GM18508 (cell line): ENCODE data around the gene PUS7L.

Experiments used
- ATAC-seq: cut with Tn5 transposase; IDR thresholded peaks from one replicate; pipeline ENCODE4 v1.9.1; 2021; ENCODE audit warnings: moderate number of reproducible peaks; ENCODE audit not compliant: insufficient read depth, unreplicated experiment

Gene PUS7L, protein sequence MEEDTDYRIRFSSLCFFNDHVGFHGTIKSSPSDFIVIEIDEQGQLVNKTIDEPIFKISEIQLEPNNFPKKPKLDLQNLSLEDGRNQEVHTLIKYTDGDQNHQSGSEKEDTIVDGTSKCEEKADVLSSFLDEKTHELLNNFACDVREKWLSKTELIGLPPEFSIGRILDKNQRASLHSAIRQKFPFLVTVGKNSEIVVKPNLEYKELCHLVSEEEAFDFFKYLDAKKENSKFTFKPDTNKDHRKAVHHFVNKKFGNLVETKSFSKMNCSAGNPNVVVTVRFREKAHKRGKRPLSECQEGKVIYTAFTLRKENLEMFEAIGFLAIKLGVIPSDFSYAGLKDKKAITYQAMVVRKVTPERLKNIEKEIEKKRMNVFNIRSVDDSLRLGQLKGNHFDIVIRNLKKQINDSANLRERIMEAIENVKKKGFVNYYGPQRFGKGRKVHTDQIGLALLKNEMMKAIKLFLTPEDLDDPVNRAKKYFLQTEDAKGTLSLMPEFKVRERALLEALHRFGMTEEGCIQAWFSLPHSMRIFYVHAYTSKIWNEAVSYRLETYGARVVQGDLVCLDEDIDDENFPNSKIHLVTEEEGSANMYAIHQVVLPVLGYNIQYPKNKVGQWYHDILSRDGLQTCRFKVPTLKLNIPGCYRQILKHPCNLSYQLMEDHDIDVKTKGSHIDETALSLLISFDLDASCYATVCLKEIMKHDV

DNA sequence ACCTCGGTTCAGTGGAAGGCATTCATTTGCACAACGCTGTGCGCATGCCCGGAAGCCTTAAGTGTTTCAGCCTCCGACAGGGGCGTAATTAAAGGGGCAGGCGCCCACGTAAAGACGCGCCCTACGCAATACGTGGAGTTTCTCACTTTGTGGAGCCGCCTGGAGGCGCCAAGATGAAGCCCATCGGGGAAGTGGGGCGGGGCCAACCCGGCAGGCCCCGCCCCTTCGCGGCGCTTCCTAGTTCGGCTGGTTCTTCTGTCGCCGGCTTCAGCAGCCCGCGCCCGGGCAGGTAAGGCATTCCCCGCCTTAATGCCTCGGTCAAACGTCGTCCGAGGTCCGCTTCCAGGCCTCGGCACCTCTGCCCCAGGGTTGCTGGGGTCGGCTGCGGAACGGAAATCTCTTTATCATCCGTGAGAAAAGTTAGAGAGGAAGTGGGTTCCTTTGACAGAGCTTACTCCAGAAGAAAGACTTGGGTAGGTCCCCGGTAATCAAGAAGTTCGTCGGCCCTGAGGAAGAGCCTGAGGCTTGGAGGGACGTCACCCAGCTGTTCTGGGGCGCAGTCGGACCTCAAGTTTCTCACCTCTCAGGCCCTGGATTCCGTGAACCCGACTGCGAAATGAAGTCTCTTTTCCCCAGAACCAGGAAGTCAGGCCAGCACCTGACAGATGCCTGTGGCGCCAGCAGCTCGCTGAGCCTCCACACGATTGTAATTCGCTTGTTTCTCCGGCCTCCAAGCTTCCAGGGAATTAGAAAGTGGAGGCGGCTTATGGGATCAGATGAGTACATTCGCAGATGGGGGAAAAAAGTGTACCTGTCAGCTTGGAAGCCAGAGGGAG lies at the start of gene PUS7L, which contains the start of gene IRAK4:
Gene PUS7L (minus strand): TSS at position 63 of the 836 bp plus-strand sequence. CDS start 3,545 bp downstream, outside the sequence.
Gene IRAK4 (plus strand): TSS at position 224 of the 836 bp plus-strand sequence. CDS start 9,161 bp downstream, outside the sequence.
- peak; percentile 94 for ATAC-seq

DNA sequence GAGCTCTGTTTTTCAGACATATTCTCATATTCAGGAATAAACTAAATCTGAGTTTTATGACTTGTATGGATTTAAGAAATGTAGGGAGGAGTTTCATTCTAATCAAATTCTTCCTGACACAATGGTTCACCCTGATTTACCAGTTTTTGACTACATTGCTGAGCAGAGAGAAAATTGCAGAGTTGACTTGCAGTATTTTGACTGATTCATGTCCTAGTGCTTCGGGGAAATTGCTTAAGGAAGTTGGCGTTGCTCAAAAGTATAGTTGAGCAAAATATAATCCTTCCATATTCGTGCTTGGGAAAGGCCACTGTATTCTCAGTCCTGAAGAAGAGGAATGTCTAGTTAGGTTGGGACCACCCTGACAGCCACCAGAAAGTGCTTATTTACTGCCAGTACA lies 48.8 kb upstream of the PUS7L start:
- no peak for ATAC-seq

DNA sequence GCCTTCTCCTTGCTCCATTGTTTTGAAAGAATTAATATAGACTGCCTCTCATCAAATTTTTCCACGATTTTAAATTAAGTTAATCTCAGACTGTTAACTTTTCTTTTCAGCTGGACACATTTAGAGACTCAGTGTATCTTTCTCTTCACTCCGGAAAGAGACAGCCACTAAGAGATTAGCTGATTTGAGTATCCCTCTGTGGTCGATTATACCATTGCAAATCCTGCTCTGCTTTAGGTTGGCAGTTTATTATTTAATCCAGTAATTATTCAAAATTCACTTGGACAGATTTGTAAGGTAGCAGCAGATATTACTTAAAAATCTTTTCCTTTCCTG lies 48.1 kb upstream of the PUS7L start:
- ATAC-seq, result no peak

DNA sequence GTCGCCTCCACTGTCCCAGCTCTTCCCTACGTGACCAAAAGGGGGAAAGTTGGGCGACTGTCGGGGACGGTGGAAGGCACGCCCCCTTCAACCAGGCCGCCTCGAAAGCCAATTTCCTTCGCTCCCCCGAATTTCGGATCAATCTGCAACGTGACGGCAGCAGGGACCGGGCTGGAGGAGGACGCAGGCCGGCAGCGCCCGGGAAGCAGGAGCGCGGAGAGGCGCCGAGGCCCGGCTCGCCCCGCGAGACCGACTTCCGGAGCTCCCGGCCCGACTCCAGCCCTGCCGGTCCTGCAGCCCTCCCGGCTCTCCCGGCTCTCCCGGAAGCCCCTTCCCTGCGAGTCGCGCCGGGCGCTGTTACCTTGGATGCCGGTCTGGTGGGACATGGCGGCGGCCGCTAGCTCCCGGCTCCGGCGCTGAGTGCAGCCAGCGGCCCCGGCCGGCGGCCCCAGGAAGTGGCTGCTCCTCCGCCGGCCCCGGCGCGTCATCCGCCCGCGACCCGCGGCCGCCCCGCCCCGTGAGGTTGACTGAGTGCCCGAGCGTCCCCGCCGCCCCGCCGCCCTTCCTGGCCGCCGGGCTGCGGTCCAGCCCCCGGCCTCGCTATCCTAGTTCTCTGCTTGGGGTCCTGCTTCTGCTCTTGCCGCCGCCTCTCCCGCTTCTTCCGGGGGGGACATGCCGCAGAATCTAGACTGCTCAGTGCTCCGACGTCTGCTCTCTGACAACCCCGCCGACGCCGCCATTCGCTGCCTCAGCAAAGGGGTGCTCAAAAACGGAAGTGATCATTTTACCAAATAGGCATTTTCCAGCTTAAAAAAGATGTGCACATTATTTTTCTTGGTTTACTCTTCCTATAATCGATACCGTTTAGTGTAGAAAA lies 47.5 kb upstream of the PUS7L start, which contains the start of gene TWF1:
Gene TWF1 (minus strand): TSS at position 458 of the 877 bp plus-strand sequence. CDS start 72 bp downstream, at position 386.
- peak; percentile 59 for ATAC-seq

DNA sequence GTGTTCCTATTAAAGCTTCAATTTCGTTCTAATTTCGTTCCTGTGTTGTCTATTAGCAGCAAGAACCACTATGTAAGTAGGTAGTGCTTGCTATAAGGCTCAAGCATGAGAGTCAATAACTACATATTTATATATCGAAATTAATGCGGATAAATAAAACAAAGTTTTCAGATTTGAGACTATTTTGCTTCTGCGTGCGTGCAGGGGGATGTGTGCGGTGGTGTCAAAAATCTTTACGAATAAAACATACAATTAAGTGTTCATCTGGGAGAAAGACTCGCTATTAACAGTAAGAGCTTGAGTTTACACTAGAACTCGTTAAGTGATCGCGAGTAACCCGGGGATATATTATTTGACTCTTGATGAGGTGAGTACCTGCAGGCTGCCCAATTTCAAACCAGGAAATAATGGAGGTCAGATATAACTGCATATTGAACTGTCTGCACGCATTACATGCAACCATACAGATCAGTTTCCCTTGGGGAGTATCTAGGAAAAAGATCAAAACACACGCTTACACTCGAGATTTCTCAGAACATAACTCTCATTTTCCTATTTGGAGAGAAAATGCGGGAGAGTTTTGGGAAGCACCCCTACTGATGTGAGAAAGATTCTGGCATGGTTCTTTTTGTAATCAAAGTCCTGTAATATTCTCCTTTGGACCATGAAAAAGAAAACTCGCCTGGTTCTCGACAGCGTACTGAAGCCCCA lies 46.7 kb upstream of the PUS7L start:
- ATAC-seq, result no peak

DNA sequence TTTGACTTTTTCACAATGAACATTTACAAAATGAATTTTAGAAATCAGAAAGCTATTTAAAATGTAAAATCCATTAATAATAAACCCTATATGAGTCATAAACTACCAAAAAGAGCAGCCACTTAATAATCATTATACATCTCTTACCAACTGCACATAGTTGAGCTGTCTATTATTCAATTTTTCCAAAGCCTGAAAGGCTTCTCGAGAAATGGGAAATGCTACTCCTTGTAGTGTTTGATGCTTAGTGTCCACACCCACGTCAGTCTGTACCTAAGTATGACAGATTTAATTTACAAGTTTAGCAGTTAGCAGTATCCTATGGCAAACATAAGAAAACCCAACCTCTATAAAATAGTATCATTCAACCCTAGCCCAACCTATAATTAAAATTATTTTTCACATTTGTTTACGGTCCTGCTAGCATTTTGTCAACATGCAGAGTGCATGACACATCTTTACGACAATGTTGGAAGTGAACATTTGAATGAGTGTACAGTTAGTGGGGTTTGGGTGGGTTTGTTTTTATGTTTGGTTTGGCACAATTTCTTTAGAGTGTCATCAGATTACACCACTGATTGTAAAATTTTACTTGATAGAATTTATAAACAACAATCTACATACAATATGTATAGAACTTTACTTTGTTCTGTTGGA lies 39.1 kb upstream of the PUS7L start:
- no peak for ATAC-seq

DNA sequence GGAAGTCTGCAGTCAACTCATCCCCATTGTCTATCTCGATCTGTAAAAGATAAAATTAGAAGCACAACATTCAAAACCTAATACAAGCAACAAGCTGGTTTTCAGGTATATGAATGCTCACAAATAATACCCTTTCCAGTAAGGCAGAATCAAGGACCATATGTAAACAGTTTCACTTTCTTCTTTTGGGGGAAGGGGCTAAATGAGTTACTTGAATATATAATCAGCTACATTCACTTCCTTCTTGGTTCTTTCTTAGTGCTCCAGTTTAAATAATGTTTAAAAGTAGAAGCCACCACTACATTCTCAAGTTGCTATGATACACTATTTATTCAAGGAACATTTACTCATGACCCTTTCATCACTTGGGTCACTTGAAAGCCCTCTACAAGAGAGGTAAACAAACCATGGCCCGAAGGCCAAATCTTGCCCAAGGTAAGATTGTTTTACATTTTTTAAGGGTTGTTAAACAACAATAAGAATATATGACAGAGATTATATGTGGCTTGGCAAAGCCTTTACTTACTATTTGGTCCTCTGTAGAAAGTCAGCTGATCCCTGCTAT lies 37.2 kb upstream of the PUS7L start:
- ATAC-seq, result no peak

DNA sequence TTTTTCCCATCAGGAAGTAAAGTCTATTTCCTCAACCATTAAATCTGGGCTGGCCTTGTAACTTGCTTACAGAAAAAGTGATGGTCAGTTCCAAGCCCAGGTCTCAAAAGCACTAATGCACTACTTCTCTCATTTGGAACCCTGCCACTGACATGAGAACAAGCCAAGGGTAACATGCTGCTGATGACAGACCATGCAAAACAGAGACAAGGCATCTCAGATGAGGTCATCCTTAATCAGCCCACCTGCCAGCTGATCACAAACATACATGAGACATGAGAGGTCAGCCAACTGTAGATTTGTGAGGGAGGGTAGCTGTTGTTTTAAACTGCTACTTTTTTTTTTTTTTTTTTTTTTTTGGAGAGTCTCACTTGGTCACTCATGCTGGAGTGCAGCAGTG lies 31.4 kb upstream of the PUS7L start:
- ATAC-seq, result no peak

DNA sequence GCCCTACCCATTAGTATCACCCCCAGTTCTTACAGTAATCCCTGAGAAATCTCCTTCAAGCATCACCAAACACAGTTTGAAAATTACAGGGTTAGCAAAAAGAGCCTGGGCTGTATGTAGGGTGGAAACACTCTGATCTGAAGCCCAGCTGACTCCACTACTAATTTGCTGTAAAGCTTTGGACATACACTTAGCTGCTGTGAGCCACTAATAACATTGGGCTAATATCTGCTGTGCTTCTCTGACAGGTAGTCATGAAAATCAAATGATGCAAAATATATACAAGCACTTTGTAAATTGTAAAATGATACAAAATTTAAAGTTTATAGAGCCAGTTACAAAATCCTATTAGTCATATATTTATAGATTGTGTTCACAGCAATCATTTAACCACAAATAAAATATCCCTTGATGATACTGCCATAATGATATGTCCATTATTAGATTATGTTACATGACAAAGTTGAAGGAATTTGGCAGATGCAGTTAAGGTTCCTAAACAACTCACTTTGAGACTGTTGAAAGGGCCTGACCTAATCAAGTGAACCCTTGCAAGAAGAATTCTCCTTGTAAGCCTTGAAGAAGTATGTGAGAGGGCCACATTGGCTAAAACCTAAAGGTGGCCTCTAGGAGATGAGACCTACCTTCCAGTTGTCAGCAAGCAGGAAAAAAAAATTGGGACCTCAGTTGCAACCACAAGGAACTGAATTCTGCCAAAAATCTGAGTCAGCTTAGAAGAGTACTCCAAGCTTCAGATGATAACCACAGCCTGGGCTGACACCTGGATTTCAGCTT lies 28.5 kb upstream of the PUS7L start:
- no peak for ATAC-seq

DNA sequence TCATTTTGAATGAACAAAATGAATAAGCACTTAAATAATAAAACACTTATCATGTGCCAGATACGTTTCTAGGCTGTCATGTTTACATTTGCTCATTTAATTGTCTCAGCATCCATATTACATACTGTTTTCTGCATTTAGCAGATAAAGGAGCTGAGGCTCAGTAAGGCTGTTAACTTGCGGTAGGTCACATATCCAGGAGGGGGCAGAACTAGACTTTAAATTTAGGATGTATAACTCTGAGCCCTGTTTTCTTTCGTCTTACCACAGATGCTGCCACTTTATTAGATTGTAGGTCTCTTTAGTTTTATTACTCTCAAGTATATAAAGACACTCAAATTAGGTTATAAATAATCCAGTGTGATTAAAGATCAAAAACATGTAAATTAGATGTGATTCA lies 17.9 kb upstream of the PUS7L start:
- no peak for ATAC-seq

DNA sequence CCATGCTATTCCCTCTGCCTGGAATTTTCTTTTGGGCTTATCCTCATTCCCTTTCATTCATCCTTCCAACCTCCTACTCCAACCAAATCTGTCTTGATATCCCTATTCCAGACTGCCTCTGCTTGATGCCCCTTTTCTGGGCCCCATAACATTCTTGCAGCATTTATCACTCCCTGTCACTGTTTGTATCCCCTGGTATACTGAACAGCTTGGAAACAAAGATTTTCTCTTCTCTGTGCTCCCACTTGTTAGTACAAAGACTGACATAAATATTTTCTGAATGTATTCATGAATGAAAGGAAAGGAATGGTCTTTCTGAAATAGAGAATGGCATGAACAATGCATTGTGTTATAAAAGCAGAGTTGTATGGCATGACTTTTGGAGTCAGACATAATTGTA lies 7.7 kb upstream of the PUS7L start:
- no peak for ATAC-seq

DNA sequence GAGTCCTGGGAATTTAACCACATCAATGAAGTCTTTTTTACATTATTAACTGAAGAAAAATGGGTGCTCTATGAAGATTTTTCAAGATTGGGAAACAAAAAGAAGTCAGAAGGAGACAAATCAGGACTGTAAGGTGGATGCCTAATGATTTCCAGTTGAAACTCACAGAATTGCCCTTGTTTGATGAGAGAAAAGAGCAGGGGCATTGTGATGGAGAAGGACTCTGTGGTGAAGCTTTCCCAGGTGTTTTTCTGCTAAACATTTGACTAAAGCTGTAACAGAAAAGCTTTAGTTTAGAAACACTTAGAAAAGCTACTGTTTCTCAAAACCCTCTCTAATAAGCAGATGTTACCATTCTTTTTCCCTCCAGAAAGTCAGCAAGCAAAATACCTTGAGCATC lies 5.9 kb upstream of the PUS7L start:
- no peak for ATAC-seq

DNA sequence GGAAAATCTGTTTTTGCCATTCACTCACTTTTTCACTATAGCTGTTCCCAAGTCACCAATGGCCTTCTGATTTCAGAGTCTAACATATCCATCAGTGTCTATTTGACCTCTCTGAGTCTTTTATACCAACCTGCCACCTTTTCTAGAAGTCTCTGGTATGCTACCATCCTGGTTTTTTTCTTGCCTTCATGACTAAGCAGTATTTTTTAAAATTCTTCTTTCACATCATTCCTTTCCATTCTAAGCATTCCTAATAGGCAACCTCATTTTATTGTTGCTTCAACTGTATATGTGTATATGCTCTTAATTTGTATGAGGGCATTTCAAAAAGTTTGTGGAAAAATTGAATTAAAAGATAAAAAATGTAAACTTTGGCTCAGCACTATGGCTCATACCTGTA lies 5.2 kb upstream of the PUS7L start:
- no peak for ATAC-seq

DNA sequence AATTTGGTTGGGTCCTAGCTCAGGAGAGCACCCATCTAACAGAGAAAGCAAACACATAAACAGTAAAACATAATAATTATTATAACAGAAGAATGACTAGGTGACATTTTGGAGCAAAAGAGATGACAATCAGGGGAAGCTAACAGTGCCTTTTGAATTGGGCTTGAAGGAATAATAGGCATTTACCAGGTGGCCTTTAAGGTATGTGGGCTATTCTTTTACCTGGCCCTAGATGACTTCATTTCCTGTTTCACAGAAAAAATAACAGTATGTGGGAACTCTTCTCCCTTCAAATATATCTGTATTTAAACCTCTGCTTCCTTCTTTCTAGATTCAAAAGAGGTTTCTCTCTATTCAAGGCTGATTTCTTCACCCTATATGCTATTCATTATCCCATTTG lies 4.0 kb upstream of the PUS7L start:
- ATAC-seq, result no peak

DNA sequence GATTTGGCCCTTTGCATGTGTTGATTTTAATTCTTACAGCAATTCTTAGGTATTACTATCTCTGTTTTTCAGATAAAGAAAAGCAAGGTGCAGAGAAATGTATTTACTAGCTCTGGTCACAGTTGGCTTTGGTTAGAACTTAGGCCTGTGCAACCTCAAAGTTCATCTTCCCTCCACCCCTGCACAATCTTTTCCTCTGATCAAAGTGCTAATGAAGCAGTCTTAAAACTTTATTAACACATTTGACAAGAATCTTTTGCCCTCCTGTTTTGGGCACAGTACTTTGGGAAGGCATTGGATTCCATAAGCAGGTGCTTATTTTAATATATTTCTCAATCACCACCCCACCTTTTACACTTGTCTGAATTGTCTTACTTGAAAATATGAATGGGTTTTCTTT lies 2.9 kb upstream of the PUS7L start:
- no peak for ATAC-seq

DNA sequence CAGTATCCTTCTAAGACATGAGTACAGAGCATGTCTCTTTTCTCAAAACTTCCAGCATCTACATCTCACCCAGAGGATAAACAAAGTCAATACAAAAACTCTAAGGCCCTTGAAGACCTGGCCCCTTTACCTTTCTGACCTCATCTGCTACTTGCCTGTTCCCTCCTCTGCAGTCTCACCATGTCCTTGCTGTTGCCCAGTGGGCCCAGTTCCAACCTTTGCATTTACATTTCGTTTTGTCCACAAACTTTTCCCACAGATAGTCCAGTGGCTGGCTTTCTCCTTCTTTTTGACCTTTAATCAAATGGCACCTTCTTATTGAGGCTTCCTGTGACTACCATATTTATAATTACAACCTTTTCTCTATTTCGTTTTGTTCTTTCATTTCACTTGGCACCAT lies 1.8 kb upstream of the PUS7L start:
- ATAC-seq, result no peak

DNA sequence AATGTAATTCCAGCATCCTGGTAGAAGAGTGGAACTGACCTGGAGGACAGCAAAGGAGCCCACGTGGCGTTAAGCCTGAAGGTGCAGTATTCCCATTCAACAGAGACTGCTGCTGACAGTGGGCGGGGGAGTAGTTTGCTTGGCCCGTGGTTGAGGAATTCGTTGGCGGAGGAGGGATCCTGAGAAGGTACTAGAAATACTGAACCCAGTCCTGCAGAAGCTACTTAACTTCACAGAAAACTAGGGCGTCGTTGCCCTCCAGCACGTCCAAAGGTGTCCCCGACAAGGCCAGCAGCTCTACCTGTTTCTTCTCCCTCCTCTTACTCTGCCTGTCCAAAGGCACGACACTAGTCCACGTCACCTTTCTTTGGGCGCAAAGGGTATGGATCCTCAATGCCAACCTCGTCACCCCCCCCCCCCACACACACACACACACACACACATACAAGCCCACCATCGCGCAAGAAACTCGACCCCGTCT lies 303 bp downstream of the PUS7L start:
- ATAC-seq, result no peak
